Panc1 (cell line): ENCODE results near the gene KIF5B.

Experiments
- CTCF ChIP-seq: fragments of 450-650 bp; IDR thresholded peaks from 2 replicates; pipeline ENCODE4 v1.5.1; 2017; ENCODE audit warnings: mild to moderate bottlenecking
- POLR2AphosphoS5 ChIP-seq: IDR thresholded peaks from 2 replicates; pipeline ENCODE4 v1.6.1; 2012; ENCODE audit warnings: mild to moderate bottlenecking, low read depth, low read length, moderate library complexity
- REST ChIP-seq, 2 experiments: IDR thresholded peaks; 2 replicates each; pipeline ENCODE4 v1.6.1; 2011 to 2012; ENCODE audit warnings: low read depth in 2 of 2, control low read depth in 1 of 2, low read length in 1 of 2, mild to moderate bottlenecking in 1 of 2, moderate library complexity in 1 of 2; ENCODE audit not compliant: insufficient read depth in 1 of 2
- TCF7L2 ChIP-seq: IDR thresholded peaks from 2 replicates; pipeline ENCODE4 v1.6.1; 2011; ENCODE audit warnings: mild to moderate bottlenecking, low read depth, low read length, inconsistent platforms

DNA sequence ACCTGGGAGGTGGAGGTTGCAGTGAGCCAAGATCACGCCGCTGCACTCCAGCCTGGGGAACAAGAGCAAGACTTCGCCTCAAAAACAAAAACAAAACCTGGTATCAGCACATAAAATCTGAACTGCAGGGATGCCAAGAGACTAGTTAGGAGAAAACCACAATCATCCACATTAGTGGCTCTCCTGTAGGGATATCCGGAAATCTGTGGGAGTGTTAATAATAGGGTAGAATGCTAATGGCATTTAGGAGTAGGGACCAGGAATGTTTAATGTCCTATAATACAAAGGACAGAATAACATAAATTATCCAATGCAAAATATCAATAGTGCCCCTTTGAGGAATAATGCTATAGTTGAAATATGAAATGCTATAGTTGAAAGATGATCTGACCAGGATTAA is 24.3 kb downstream of the KIF5B start:
- TF ChIP-seq CTCF: no peak
- no peak for TF ChIP-seq POLR2AphosphoS5
- no peak for TF ChIP-seq TCF7L2
- no peak for TF ChIP-seq REST (IDR thresholded peaks at IDR 0.05; ENCODE audit: insufficient read depth in 1 of 2, low read depth in 2 of 2, low read length in 1 of 2)
